Stimulated activated CD8-positive, alpha-beta memory T cell treated with anti-CD3 and anti-CD28 coated beads, Interleukin-4, amount 100 ng/mL, for 4 hours (primary cell): ENCODE measurements around the gene CASP8AP2.
"Not testable (repeated sequence)": the region's sequence is repeated elsewhere in the genome, so short reads cannot be mapped to it uniquely, and the experiment has no call there.

Experiments used
- DNase-seq, 2 donors: peaks; one replicate each; pipeline ENCODE4 v3.0.0-alpha.2; 2020; ENCODE audit warnings: low read depth in 2 of 2, low spot score in 1 of 2

The CASP8AP2 gene

DNA sequence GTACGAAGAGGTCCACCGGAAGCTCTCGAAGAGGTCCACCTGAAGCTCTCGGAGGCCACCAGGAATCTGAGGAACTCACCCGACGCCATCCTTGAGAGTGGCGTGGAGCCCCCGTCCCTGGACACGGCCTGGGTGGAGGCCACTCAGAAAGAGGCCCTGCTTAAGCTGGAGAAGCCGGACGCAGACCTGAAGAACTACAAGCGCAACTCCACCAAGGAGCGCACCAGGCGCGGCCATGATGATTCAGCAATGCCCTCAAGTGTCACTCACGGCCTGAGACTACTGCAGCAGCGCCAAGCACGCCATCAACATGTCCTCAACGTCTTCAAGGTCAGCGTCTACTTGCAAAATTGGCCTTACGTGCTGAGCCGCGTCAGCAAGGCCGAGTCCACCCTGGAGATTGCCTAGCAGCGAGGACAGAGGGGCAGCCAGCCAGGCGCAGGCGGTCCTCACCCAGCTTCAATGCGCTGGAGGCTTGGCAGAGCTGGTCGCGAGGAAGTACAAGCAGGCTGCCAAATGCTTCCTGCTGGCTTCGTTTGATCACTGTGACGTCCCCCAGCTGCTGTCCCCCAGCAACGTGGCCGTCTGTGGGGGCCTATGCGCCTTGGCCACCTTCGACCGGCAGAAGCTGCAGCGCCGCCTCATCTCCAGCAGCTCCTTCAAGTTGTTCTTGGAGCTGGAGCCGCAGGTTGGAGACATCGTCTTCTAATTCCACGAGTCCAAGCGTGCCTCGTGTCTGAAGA, 56.9 kb downstream of the CASP8AP2 start:
- DNase-seq = no peak

DNA sequence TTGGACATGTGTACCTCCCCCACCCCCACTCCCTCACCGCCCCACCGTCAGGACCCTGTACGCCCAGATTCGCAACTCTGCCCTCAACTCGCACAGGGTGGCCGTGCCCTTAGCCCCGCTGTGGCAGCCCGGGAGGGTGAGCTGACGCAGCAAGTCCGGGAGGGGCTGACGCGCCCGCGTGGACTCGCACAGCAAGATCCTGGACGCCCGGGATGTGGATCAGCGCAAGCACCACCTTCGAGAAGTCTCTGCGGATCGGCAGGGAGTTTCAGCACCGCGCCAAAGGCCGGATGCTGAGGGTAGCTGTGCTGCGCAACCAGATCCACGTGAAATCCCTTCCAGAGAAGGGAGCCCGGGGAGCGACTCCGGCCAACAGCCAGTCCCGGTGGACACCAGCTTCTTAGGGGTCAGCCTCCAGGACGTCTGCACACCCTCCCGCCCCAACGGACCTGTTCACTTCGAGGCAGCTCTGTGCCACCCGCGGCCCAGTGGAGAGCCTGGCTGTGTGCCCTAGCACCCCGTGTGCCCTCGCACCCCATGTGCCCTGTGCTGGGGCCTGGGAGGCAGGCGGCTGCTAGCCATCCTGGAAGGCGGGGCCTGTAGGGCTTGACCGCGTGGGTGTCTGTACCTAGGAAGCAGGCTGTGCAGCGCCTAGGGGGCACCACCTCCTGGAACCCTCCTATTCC, 57.9 kb downstream of the CASP8AP2 start:
- no peak for DNase-seq

GRCh38 chr6:89888138-89888514, 58.4 kb downstream of the CASP8AP2 start:
- no peak for DNase-seq

- no peak for DNase-seq
Measured at GRCh38 chr6:89888871-89889270, 59.2 kb downstream of the CASP8AP2 start.

DNA sequence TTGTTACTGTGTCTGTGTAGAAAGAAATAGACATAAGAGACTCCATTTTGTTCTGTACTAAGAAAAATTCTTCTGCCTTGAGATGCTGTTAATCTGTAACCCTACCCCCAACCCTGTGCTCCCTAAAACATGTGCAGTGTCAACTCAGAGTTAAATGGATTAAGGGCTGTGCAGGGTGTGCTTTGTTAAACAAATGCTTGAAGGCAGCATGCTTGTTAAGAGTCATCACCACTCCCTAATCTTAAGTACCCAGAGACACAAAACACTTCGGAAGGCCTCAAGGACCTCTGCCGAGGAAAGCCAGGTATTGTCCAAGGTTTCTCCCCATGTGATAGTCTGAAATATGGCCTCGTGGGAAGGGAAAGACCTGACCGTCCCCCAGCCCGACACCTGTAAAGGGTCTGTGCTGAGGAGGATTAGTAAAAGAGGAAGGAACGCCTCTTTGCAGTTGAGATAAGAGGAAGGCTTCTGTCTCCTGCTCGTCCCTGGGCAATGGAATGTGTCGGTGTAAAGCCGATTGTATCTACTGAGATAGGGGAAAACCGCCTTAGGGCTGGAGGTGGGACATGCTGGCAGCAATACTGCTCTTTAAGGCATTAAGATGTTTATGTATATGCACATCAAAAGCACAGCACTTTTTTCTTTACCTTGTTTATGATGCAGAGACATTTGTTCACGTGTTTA, 61.3 kb downstream of the CASP8AP2 start:
- not testable (repeated sequence) for DNase-seq

DNA sequence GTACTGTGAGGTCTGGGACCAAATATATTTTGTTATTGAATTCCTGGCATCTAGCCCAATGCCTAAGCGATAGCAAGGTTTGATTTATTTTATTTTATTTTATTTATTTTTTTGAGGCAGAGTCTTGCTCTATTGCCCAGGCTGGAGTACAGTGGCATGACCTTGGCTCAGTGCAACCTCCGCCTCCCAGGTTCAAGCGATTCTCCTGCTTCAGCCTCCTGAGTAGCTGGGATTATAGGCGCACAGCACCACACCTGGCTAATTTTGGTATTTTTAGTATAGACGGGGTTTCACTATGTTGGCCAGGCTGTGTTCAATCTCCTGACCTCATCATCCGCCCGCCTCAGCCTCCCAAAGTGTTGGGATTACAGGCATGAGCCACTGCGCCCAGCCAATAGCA, 62.9 kb downstream of the CASP8AP2 start:
- DNase-seq = not testable (repeated sequence)

- no peak for DNase-seq
Measured at GRCh38 chr6:89894169-89894568, 64.5 kb downstream of the CASP8AP2 start, which contains the start of gene GJA10. Gene GJA10, plus strand, starts transcription at chr6:89894469. Its CDS starts 0 bp downstream, at chr6:89894469.

DNA sequence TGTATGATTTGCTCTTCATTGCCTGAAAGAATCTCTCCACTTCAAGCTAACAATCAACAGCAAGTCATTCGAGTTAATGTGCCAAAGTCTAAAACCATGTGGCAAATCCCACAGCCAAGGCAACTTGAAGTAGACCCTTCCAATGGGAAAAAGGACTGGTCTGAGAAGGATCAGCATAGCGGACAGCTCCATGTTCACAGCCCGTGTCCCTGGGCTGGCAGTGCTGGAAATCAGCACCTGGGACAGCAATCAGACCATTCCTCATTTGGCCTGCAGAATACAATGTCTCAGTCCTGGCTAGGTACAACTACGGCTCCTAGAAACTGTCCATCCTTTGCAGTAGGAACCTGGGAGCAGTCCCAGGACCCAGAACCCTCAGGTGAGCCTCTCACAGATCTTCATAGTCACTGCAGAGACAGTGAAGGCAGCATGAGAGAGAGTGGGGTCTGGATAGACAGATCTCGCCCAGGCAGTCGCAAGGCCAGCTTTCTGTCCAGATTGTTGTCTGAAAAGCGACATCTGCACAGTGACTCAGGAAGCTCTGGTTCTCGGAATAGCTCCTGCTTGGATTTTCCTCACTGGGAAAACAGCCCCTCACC, 65.7 kb downstream of the CASP8AP2 start:
- DNase-seq = no peak

DNA sequence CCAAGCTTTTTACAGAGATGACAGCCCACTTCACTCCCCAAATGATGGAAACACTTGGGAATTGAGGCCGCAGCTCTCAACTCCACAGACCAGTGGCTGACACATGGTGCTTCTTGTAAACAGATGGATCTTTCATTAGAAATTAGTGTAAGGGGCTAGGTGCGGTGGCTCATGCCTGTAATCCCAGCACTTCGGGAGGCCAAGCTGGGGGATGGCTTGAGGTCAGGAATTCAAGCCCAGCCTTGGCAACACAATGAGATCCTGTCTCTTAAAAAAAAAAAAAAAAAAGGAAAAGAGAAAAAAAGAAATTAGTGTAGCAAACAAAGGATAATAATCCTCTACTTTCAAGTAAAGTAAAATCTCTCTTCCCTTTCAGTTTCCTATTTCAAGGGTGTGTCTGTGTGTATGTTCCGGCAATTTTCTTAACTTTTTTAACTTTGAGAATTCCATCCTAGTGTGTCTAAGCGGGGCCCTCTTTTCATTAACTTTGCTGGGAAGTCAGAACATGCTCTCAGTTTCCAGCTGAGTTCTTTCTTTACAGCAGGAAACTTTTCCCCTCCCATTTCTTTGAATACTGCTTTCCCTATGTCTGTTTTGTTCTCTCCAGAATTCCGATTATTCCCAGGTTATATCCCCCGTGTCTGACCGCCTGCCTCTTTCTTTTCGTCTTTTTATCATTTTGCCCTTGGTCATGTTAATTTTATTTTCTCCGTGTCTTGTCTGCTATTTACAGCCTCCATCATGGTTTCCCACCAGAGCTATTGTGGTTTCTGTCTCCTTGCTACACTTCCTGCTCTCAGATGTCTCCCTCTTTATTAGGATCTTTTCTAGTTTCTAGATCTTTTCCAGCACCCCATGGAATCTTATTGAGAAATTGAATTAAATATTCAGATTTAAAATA, 80.6 kb downstream of the CASP8AP2 start:
- DNase-seq = not testable (repeated sequence)

DNA sequence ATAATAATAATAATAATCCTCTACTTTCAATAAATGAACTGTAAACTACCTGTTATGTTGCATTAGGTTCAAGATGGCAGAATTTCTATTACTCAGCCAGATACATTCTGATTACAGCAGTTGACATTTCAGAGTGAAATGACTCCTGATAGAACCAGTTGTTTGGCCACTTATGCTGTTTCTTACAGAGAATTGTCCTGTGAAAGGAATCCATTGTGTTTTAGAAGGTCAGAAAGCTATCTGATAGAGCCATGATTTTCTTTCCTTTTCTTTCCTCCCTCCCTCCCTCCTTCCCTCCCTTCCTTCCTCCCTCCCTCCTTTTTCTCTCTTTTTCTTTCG, 81.2 kb downstream of the CASP8AP2 start:
- DNase-seq = no peak

GRCh38 chr6:89916136-89916920, 86.6 kb downstream of the CASP8AP2 start:
- no peak for DNase-seq

DNA sequence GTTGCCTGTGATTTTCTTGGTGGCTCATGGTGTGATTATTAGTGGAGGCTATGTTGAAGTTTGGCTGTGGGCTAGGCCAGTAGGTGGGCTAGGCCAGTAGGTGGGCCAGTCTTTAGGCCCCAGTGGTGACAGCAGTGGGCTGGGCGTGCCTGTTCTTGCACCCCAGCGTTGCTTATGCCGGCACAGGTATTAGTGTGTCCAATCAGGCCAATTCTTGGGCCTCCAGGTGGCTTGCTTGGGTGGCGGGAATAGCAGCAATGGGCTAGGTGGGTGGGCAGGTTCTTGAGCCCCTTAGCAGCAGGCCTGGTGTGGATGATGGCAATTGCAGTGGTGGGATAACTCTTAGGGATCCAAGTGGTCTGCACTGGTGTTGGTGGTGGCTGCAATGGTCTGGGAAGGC, 87.5 kb downstream of the CASP8AP2 start:
- DNase-seq = no peak

DNA sequence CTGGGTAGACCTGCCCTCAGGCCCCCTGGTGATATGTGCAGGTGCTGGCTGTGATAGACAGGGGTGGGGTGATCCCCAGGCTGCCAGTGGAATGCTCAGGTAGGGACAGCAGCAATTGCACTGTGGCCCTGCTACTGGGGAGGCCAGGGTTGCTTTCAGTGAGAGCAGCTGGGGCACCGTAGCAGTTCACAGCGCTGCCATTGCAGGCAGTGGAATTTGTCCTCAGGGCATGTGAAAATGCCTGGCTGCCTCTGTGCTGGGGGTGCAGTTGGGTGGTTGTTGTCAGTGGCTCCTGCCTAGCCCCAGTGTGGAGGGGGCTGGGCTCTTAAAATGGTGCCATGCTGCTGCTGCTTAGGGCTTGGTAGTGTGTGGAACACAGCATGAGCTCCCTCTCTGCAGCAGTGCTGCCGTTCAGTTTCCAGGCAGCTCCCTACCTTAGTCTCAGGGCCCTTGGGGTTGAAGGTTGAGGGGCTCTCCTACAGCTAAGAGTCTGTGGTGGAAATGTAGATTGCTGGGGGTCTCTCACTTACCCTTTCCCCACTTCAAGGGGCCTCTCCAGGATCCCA, 88.2 kb downstream of the CASP8AP2 start:
- DNase-seq = no peak
